Lower leg skin (tissue), 3 donors: Measurements from ENCODE around the gene DGAT2L6.

Source experiments
- POLR2A ChIP-seq, 2 donors: fragments of 450-650 bp; IDR thresholded peaks; one replicate each; pipeline ENCODE4 v1.6.1; 2016 to 2017; ENCODE audit warnings: antibody characterized with exemption in 2 of 2, mild to moderate bottlenecking in 1 of 2, moderate library complexity in 1 of 2
- TF ChIP-seq, protein P1 (sequence below), 3 donors: fragments of 450-650 bp; IDR thresholded peaks; one replicate each; pipeline ENCODE4 v1.5.1; 2016; ENCODE audit warnings: antibody characterized with exemption in 3 of 3, mild to moderate bottlenecking in 3 of 3, moderate library complexity in 2 of 3

DNA sequence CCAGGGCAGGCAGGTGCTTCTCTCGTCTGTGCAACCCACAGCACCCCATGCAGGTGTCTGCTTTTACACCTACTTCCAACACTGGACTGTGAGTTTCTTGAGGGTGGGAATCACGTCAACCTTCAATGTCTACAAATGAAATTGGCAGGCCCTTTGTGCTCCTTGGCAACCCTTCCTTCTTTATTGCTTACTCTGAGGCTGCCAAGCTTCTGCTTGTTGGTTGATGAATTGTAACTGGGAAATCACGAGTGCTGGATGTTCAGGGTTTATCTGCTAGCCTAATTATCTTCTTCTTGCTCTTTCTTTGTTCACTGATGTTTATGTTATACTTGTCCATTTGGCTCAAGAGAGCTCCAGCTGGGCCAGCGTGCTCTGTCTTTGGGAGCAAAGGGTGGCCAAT is 2.5 kb upstream of the DGAT2L6 start:
- TF ChIP-seq, protein P1, sequence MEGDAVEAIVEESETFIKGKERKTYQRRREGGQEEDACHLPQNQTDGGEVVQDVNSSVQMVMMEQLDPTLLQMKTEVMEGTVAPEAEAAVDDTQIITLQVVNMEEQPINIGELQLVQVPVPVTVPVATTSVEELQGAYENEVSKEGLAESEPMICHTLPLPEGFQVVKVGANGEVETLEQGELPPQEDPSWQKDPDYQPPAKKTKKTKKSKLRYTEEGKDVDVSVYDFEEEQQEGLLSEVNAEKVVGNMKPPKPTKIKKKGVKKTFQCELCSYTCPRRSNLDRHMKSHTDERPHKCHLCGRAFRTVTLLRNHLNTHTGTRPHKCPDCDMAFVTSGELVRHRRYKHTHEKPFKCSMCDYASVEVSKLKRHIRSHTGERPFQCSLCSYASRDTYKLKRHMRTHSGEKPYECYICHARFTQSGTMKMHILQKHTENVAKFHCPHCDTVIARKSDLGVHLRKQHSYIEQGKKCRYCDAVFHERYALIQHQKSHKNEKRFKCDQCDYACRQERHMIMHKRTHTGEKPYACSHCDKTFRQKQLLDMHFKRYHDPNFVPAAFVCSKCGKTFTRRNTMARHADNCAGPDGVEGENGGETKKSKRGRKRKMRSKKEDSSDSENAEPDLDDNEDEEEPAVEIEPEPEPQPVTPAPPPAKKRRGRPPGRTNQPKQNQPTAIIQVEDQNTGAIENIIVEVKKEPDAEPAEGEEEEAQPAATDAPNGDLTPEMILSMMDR (IDR thresholded peaks at IDR 0.05), result no peak
- no peak for TF ChIP-seq POLR2A (IDR thresholded peaks at IDR 0.05)
